HG03378 (cell line): ENCODE data around the gene VPS9D1.

Experiments
- ATAC-seq: cut with Tn5 transposase; IDR thresholded peaks from one replicate; pipeline ENCODE4 v1.9.1; 2021; ENCODE audit warnings: mild to moderate bottlenecking, moderate library complexity; ENCODE audit not compliant: unreplicated experiment

The VPS9D1 gene

DNA sequence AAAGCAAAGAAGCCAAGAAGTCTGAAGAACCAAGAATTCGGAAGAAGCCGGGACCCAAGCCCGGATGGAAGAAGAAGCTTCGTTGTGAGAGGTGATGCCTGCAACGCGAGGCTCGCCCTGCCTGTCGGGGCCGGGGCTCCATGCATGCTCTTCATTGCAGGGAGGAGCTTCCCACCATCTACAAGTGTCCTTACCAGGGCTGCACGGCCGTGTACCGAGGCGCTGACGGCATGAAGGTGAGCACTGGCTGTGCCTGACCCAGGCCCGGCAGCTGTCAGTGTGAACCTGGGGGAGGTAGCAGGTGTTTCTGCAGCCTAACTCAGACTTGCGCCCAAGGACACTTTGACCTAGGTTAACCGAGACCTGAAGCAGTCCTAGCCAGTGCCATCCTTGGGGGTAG lies 12.6 kb upstream of the VPS9D1 start:
- no peak for ATAC-seq

DNA sequence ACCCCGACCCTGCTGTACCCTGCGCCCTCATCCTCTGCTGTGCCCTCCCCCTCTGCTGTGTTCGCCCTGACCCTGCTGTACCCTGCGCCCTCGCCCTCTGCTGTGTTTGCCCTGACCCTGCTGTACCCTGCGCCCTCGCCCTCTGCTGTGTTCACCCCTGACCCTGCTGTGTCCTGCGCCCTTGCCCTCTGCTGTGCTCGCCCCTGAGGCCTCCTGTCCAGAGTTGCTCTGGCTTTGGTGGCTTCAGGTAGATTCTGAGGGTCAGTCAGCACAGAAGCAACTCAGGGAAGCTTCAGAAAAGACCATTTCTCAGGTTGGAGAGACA lies 12.2 kb upstream of the VPS9D1 start:
- no peak for ATAC-seq

DNA sequence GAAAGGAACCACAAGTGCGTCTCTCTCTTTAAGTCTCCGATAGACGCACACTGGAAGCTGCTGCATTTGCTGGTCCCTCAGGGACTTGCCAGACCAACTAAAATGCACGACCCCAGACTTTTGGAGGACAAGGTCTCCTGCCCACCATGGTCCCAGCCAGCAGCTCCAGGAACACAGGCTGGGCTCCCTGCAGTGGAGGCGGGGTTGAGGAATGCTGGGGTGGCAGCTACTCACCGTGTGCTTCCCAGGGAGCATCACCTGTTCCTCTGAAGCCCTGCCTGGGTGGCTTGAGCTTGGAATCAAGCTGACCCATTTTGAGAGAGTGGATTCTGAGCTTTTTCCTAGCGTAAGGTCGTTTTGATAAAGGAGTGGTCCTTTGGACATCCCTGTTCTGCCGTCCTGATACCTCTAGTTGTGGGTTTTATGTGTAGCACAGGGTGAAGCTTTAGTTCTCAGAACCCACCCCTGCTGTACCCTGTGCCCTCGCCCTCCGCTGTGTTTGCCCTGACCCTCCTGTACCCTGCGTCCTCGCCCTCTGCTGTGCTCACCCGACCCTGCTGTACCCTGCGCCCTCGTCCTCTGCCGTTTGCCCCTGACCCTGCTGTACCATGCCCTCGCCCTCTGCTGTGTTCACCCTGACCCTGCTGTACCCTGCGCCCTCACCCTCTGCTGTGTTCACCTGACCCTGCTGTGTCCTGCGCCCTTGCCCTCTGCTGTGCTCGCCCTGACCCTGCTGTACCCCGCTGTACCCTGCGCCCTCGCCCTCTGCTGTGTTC lies 11.6 kb upstream of the VPS9D1 start:
- ATAC-seq: no peak

DNA sequence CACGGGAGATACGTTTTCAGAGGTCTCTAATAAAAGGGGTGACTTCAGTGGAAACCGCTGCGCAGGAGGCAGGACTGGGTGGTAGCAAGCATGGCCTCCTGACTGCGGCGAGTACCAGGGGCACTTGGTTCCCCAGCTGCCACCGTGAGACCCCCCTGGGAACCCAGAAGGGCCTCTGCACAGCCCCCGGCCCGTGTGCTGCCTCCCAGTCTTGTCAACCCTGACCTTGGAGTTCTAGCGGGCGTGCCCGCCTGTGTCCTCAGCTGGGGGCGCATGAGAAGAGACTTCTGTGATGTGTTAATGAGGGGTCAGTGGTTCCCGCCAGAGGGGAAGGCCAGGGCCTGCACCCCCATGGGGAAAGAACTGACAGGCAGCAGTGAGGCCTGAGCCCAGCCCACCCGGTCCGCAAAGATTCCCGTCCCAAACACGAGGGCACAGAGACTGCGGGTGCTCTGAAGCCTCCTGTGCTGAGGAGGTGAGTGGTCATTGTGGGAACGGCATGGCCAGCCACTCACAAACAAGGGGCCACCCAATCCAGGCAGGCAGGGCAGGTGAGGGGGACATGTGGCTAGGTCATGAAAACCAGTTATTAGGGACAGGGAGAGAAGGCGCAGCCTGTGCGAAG lies 10.0 kb upstream of the VPS9D1 start:
- no peak for ATAC-seq

DNA sequence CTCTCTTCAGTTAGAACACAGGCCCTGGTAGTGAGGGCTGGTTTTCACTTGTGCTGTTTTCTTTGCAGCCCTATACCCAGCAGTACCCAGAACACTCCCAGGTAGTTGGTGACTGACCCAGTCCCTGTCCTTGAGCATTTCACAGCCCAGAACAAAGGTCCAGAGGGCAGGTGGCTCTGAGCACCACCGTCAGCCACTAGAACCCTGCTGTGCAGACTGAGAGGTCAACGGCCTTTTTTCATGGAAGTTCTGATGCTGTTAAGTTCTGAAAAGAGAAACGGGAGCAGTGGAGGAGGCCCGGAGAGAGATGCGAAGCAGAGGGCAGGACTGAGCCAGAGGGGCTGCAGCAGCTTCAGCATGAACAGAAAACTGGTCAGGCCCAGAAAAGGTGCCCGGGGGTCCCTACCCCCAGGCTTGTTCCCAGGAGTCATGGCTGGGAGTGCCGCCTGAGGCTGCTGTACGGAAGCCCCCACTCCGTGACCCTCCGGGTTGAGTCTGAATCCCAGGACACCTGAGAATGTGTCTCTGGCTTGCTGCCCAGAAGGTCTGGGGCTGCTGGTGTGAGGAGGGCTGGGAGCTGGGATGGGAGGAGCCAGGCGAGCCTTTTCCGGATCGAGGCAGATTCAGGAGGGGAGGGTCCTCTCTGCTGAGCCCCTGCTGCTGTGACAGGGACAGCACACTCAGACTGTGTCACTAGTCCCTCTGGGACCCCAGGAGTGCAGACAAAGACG lies 9.3 kb upstream of the VPS9D1 start:
- ATAC-seq: no peak

DNA sequence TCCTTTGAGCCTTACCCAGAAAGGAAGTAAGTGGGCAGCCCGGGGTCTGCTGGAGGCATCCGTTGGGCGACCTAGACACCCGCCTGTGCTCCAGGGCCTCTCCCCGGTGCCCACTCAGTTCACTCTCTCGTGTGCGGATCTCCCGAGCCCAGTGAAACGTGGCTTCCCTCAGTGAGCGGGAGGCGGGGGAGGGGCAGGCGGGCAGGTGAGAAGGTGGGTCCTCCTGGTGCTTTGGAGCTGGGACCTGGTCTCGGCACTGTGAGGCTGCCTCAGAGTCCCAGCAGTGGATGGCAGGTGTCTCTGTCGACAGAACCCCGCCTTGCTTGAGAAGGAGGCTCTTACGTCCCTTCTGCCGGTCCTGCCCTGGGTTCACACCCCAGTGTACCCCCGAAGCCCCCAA lies 8.6 kb upstream of the VPS9D1 start:
- ATAC-seq: no peak

DNA sequence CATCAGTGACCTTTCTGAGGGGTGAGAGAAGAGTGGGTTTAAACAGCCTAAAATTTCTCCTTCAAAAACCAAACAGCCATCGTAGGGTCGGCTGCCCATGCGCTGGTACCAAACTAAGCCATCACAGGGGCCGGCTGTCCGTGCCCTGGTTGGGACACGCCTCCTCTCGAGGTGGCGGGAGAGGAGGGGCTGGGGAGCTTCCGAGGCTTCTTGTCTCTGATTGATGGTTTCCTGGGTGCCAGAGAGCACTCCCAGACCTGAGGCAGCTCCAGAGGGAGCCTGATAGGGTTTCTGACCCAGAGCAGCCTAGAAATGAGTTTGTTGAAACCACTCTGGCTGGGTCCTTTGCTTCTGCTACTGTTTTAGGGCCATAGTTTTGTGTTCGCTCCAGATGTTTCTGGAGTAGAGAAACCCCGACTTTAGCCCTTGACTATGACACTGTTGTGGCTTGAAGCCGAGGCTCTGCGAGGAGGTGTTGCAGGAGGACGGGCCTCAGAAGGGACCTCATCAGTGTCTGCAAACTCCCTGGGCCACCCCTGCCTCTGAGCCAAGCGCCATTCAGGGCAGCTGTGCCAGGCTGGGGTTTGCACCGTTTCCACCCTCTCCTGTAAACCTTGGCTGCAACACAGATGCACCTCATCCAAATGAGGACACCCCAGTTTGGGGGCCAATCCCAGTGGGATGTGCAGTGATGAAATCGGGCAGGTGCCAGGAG lies 6.9 kb upstream of the VPS9D1 start:
- no peak for ATAC-seq

DNA sequence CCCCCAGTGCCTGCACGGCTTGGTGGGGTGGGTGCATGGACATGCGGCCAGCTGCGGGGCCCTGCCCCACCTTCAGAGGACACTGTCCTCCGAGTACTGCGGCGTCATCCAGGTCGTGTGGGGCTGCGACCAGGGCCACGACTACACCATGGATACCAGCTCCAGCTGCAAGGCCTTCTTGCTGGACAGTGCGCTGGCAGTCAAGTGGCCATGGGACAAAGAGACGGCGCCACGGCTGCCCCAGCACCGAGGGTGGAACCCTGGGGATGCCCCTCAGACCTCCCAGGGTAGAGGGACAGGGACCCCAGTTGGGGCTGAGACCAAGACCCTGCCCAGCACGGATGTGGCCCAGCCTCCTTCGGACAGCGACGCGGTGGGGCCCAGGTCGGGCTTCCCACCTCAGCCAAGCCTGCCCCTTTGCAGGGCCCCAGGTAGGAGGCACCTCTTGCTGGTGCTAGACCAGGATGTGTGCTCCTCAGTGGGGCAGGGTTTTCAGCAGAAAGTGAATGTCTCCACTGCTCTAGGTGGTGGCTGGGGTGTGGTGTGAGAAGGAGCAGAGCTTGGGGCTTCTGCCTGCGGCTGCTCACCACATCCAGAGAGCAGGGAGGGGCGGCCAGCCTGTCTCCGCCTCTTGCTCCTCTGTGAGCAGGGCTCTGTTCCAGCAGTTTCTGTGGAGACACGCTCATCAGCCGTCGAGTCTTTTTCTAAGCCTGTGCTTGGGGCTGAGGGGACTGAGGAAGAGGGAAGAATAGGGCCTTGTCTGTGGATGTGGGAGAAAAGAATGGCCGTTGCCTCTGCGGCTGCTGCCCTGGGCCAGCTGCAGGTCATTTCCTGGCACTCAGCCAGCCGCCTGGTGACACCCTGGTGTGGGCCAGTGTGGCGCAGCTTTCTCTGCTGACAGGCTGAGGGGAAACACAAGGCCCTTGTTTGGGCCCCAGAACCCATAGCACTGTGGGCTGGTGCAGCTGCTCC lies 2.9 kb upstream of the VPS9D1 start:
- ATAC-seq: no peak

DNA sequence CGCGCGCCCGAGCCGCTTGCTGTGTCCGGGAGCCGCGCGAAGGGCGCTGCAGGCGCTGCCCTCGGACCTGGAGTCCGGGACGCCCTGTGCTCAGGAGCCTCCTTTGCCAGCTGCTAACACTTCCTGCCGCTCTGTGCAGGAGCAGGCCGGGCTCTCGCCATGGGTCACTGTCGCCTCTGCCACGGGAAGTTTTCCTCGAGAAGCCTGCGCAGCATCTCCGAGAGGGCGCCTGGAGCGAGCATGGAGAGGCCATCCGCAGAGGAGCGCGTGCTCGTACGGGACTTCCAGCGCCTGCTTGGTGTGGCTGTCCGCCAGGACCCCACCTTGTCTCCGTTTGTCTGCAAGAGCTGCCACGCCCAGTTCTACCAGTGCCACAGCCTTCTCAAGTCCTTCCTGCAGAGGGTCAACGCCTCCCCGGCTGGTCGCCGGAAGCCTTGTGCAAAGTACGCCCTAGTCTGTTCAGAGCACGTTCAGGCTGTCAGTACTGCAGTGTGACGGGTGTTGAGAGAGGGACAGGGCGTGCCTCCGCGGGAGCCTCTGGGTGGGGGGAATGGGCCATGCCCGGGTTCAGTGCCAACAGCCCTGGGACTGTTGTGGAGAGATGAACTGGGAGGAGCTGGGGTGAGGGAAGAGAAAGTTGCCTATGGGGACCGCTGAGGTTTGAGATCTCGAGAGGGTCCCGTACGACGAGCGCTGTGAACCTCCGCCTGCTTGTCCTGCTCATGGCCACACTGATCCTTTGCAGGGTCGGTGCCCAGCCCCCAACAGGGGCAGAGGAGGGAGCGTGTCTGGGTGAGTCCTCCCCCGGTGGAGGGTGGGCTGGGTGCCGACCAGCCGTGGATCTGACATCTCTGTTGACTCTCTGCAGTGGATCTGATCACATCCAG lies 1.9 kb upstream of the VPS9D1 start:
- ATAC-seq: no peak

DNA sequence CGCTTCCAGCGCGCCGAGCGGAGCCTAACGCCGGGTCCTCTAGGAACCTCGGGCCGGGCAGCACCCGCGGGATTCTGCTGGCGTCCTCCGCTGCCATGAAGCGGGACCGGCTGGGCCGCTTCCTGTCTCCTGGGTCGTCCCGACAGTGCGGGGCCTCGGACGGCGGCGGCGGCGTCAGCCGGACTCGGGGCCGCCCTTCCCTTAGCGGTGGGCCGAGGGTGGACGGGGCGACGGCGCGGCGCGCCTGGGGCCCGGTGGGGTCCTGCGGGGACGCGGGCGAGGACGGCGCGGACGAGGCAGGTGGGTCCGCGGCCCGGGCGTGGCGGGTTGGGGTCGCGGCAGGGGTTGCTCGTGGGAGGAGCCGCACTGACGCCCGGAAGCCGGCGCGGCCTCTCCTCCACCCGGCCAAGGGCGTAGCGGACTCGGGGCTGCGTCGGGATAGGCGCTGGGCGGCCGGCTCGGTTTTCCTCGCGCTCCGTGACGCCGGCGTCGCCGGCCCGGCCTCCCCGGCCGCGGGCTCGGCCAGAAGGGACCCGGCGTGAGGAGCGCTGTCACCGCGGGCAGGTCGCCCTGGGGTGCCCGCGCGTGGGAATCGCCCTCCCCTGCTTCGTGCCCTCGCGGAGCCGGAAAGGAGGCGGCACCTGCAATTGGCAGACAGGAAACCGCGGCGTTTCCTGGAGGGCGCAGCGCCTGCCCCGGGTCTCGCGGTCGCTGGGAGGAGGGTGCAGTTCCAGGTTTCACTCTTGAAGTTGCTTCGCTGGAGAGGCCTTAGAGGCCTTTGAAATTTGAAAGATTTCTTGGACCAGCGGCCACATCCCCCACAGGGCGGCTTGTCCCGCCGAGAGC lies 1.1 kb upstream of the VPS9D1 start:
- ATAC-seq: no peak

DNA sequence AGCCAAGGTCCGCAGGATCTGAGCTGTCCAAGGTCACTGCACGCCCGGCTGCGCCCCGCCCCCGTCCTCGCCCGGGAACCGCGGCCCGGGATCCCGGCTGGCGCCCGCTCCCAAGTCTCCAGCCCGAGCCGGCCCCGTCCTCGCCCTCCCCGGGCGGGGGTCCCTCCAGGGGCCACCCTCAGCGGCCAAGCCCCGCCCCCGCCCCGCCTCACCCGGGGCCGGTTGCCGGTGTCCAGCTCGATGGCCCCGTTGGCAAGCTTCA lies 216 bp downstream of the VPS9D1 start:
- no peak for ATAC-seq

DNA sequence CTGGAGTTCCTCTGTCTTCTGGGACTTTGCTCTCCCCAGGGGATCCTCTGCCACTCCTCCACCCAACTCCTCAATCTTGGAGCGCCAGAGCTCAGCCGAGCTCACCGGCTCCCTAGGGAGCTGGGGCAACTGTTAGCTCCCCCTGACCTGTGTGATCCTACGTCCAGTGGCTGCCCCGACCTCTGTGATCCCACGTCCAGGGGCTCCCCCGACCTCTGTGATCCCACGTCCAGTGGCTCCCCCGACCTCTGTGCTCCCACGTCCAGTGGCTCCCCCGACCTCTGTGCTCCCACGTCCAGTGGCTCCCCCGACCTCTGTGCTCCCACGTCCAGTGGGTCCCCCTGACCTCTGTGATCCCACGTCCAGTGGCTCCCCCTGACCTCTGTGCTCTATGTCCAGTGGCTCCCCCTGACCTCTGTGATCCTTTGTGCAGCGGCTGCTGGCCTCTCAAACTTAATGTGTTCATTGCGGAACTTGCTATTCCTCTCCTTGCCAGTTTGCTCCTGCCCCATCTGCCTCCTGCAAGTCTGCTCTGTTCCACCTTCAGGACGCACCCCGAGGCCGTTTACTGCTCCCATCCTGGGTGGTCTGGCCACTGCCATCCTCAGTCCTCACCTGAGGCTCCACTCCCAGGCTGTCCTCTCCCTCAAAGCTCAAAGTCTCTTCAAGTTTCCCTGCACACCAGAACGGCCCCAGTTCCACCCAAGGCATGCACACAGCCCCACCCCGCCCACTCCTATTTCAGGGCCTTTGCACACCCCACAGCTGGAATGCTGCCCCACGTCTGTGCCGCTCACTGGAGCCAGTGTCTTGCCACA lies 2.8 kb downstream of the VPS9D1 start:
- ATAC-seq: no peak

DNA sequence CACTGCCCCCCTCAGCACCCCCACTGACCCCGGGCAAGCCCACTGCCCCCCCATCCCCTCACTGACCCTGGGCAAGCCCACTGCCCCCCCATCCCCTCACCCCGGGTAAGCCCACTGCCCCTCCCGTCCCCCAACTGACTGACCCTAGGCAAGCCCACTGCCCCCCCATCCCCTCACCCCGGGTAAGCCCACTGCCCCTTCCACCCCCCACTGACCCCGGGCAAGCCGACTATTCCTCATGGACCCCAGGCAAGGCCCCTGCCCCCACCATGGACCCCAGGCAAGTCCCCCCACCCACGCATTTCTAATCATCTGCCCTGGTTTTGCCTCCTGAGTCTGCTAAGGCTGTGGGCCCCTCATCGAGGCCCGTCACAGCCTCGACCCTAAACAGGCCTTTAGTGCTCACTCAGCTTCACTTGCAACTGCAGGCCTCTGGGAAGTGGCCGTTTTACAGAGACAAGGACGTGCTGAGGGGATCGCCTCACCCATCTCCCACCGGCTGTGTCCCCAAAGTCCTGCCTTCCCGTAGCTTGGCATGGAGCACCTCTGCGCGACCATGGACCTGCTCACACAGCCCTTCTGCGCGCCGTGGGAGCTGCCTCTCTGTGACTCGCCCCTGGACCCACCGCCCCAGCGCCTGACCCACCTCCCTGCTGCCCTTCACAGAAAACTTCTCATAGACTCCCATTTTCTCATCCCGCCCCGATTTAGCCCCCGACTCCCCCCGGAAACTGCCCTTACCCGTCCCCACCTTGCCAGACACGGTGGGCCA lies 3.6 kb downstream of the VPS9D1 start:
- ATAC-seq: no peak

DNA sequence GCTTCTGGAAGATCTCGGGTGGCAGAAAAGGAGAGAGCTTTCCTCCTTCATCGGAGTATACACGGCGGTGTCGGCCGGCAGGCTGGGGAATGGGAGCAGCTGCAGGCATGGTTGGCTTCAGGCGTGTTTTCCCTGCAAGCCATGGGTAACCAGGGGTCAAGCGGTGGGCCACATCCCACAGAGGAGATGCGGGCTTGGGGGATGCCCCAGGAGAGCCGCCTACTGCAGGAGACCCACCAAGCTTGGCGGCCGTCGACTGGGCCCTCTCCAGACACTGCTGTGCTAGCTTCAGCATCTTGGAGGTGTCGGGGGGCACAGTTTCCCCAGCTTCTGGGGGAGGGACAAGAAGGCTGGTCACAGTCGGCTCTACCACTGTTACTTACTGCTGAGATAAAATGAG lies 4.2 kb downstream of the VPS9D1 start:
- ATAC-seq: no peak

DNA sequence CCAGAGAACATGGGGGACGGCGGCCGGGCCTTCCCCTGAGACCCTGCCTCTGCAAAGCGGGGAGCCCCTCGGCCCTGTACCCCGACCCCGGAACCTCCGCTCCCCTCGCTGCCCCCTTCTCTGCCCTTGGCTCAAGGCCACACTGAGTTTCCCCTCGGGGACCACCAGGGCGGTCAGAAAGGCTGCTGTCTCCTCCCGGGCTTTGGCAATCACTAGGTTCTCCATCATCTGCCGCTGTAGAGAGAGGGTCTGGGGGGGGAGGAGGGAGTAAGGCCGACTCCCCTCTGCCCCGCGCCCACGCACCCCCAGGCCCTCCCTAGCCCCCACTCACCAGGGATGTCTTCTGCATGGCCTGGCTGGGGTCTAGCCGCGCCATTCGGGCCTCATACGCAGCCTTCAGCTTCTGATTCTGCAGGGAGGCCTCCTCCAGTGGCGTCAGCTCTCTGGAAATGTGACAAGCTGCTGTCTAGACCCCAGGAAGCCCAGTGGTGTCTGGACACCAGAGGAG lies 8.4 kb downstream of the VPS9D1 start:
- no peak for ATAC-seq

DNA sequence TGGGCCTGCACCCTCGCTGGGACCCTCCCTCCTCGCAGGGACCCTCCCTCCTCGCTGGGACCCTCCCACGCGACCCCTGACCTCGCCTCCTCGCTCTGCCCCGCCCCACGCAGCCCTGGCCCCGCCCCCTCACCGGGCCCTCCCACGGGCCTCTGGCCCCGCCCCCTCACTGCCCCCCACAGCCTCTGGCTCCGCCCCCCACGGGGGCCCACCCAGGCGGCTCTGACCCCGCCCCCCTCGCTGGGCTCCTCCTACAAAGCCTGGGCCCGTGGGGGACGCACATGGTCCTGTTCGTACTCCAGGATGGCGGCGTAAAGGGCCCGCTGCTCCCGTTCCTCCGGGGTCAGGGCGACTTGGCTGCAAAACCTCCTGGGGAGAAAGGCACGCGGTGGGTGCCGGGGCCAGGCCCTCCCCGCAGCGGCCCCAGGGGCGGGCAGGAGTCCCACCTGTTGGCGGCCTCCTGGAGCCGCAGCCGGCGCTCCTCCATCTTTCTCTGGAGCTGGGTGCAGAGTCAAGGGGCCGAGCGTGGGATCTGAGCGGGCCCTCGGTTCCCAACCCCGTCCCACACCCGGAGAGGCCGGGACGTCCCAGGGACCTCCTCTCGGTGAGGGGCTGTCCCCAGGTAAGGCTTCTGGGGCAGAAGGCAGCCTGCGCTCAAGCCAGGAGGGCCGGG lies 9.0 kb downstream of the VPS9D1 start:
- ATAC-seq: no peak
